Adrenal gland (tissue), 5 donors: ENCODE data around the gene FGF12.

Experiments
- POLR2A ChIP-seq, 2 donors: fragments of 450-650 bp; IDR thresholded peaks; one replicate each; pipeline ENCODE4 v1.6.1; 2017; ENCODE audit warnings: antibody characterized with exemption in 2 of 2, mild to moderate bottlenecking in 2 of 2, moderate library complexity in 1 of 2
- TF ChIP-seq, protein P1 (sequence below), 6 experiments: fragments of 450-650 bp in 4 of 6; fragments of 200-600 bp in 2 of 6; sonication (generic) in 1 of 6; IDR thresholded peaks; 1 replicate in 5 of 6; 2 replicates in 1 of 6; pipeline versions ENCODE4 v1.5.1 to v1.8.0; 2016 to 2021; ENCODE audit warnings: antibody characterized with exemption in 6 of 6, mild to moderate bottlenecking in 2 of 6, moderate library complexity in 1 of 6
- donor health status: DM: no; HTN: no; CAD: no.

- TF ChIP-seq, protein P1, sequence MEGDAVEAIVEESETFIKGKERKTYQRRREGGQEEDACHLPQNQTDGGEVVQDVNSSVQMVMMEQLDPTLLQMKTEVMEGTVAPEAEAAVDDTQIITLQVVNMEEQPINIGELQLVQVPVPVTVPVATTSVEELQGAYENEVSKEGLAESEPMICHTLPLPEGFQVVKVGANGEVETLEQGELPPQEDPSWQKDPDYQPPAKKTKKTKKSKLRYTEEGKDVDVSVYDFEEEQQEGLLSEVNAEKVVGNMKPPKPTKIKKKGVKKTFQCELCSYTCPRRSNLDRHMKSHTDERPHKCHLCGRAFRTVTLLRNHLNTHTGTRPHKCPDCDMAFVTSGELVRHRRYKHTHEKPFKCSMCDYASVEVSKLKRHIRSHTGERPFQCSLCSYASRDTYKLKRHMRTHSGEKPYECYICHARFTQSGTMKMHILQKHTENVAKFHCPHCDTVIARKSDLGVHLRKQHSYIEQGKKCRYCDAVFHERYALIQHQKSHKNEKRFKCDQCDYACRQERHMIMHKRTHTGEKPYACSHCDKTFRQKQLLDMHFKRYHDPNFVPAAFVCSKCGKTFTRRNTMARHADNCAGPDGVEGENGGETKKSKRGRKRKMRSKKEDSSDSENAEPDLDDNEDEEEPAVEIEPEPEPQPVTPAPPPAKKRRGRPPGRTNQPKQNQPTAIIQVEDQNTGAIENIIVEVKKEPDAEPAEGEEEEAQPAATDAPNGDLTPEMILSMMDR (IDR thresholded peaks at IDR 0.05), result no peak
- TF ChIP-seq POLR2A (IDR thresholded peaks at IDR 0.05), result no peak
Observed at GRCh38 chr3:192133271-192133670, 594.1 kb downstream of the FGF12 start.
